Measurements from ENCODE around the gene CACNA1C. TPM values are rescaled to one million over a fixed set of nuclear protein-coding genes. Genes with fewer than 3 reads are reported as not detected.

Gene CACNA1C
- total RNA-seq, 2 donors from 2014 or later = 0.86 to 6.3 TPM

DNA sequence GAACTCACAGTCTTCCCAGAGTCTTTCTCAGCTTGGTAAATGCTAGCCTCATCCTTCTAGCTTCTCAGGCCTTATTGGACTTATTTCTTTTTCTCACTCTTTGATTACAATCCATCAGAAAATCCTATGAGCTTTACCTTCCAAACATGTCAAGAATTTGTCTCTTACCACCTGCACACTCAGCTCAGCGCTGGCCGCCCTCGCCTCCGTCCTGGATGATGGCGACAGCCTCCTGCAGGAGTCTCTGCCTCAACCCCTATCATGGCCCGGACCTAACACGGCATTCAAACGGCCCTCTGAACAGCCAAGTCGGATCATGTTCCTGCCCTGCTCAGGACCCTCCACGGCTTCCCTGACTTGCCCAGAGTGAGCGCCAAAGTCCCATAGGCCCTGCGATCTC is 408.9 kb downstream of the CACNA1C start:
- Mint-ChIP-seq H3K4me1 (peaks cover 4% of the 10 kb centered on the region), H3K36me3 (ENCODE audit: low read depth) (no peaks in the 10 kb centered on the region), H3K27ac (no peak overlapping the region), H3K4me3 (no peak overlapping the region), H3K9me3 (no peaks in the 10 kb centered on the region), H3K27me3 (ENCODE audit: insufficient read depth) (peaks cover 5% of the 10 kb centered on the region)
- Histone ChIP-seq H3K9me3 (ENCODE audit: control insufficient read depth, low read length) (no peaks in the 10 kb centered on the region), H3K9ac (ENCODE audit: extremely low read depth, low read length, poor library complexity, severe bottlenecking) (no peak overlapping the region), H3K4me1 (ENCODE audit: control insufficient read depth, insufficient read depth, low read length) (no peaks in the 10 kb centered on the region), H3K27ac (ENCODE audit: low read depth, low read length) (no peak overlapping the region), H3K27me3 (ENCODE audit: control insufficient read depth, insufficient read depth, low read length, poor library complexity, severe bottlenecking) (no peaks in the 10 kb centered on the region), H3K4me3 (ENCODE audit: low read length) (no peak overlapping the region), H3K36me3 (ENCODE audit: control insufficient read depth, insufficient read depth, low read length) (no peaks in the 10 kb centered on the region)
- TF ChIP-seq, protein P1, sequence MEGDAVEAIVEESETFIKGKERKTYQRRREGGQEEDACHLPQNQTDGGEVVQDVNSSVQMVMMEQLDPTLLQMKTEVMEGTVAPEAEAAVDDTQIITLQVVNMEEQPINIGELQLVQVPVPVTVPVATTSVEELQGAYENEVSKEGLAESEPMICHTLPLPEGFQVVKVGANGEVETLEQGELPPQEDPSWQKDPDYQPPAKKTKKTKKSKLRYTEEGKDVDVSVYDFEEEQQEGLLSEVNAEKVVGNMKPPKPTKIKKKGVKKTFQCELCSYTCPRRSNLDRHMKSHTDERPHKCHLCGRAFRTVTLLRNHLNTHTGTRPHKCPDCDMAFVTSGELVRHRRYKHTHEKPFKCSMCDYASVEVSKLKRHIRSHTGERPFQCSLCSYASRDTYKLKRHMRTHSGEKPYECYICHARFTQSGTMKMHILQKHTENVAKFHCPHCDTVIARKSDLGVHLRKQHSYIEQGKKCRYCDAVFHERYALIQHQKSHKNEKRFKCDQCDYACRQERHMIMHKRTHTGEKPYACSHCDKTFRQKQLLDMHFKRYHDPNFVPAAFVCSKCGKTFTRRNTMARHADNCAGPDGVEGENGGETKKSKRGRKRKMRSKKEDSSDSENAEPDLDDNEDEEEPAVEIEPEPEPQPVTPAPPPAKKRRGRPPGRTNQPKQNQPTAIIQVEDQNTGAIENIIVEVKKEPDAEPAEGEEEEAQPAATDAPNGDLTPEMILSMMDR (conservative IDR thresholded peaks at IDR 0.05) = no peak
- no peak for DNase-seq
- 92 to 95% methylated on average over 8 to 12 of the region's 12 CpGs for WGBS, 2 experiments (ENCODE audit: insufficient coverage in 1 of 2, insufficient read length in 1 of 2)

DNA sequence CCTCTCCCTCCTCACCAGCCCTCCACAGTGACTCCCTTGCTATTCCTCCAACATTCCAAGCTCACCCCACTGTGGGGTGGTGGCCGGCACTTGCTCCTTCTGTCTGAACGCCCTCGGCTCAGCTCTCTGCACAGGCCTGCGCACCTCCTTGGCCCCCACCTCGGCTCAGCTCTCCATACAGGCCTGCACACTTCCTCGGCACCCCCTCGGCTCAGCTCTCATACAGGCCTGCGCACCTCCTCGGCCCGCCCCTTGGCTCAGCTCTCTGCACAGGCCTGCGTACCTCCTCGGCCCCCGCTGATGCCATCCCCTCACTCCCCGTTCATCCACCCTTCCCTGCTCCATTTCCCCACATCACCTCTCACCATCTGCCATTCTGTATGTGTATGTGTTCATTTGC is 409.3 kb downstream of the CACNA1C start:
- Histone ChIP-seq H3K4me3 (ENCODE audit: low read length) (no peak overlapping the region), H3K4me1 (ENCODE audit: control insufficient read depth, insufficient read depth, low read length) (no peaks in the 10 kb centered on the region), H3K9ac (ENCODE audit: extremely low read depth, low read length, poor library complexity, severe bottlenecking) (no peak overlapping the region), H3K27ac (ENCODE audit: low read depth, low read length) (no peak overlapping the region), H3K27me3 (ENCODE audit: control insufficient read depth, insufficient read depth, low read length, poor library complexity, severe bottlenecking) (no peaks in the 10 kb centered on the region), H3K36me3 (ENCODE audit: control insufficient read depth, insufficient read depth, low read length) (no peaks in the 10 kb centered on the region), H3K9me3 (ENCODE audit: control insufficient read depth, low read length) (no peaks in the 10 kb centered on the region)
- no peaks in the 10 kb centered on the region for H3K36me3 Mint-ChIP-seq (ENCODE audit: low read depth)
- no peak overlapping the region for H3K27ac Mint-ChIP-seq
- DNase-seq = no peak
- peaks cover 4% of the 10 kb centered on the region for H3K4me1 Mint-ChIP-seq
- TF ChIP-seq, protein P1 (conservative IDR thresholded peaks at IDR 0.05) = no peak
- peaks cover 5% of the 10 kb centered on the region for H3K27me3 Mint-ChIP-seq (ENCODE audit: insufficient read depth)
- H3K9me3 Mint-ChIP-seq = no peaks in the 10 kb centered on the region
- 89 to 98% methylated on average over 8 to 14 of the region's 14 CpGs for WGBS, 2 experiments (ENCODE audit: insufficient coverage in 1 of 2, insufficient read length in 1 of 2)
- no peak overlapping the region for H3K4me3 Mint-ChIP-seq

DNA sequence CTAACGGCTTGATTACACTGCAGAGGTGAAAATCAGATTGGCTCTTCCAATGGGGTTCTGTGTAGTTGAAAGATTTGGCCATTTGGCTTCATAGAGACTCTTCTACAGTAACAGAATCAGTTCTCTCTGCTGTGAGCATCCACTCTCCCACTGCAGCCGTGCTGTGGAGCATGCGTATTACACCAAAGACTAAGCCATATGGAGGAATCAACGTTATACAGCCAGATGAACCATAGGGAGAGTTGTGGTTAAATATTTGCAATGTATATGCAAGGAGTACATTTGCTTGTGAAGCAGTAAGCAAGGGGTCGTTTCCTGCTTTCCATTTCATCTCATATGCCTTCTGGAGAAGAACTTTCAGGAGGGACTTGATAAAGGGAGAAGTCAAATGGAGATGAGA is 410.9 kb downstream of the CACNA1C start:
- no peak overlapping the region for H3K9ac ChIP-seq (ENCODE audit: extremely low read depth, low read length, poor library complexity, severe bottlenecking)
- no peaks in the 10 kb centered on the region for H3K27me3 ChIP-seq (ENCODE audit: control insufficient read depth, insufficient read depth, low read length, poor library complexity, severe bottlenecking)
- no peak overlapping the region for H3K27ac ChIP-seq (ENCODE audit: low read depth, low read length)
- 81 to 82% methylated on average over 5 of the region's 5 CpGs for WGBS, 2 experiments (ENCODE audit: insufficient coverage in 1 of 2, insufficient read length in 1 of 2)
- Mint-ChIP-seq H3K4me1 (no peaks in the 10 kb centered on the region), H3K36me3 (ENCODE audit: low read depth) (no peaks in the 10 kb centered on the region), H3K27me3 (ENCODE audit: insufficient read depth) (peaks cover 5% of the 10 kb centered on the region), H3K9me3 (no peaks in the 10 kb centered on the region), H3K4me3 (no peak overlapping the region), H3K27ac (no peak overlapping the region)
- TF ChIP-seq, protein P1 (conservative IDR thresholded peaks at IDR 0.05) = no peak
- no peaks in the 10 kb centered on the region for H3K36me3 ChIP-seq (ENCODE audit: control insufficient read depth, insufficient read depth, low read length)
- H3K4me3 ChIP-seq (ENCODE audit: low read length) = no peak overlapping the region
- no peaks in the 10 kb centered on the region for H3K9me3 ChIP-seq (ENCODE audit: control insufficient read depth, low read length)
- no peak for DNase-seq
- no peaks in the 10 kb centered on the region for H3K4me1 ChIP-seq (ENCODE audit: control insufficient read depth, insufficient read depth, low read length)

Data from endodermal cell (in vitro differentiated cells).